ENCODE results near the gene SMPD3. TPM values are rescaled to one million over a fixed set of nuclear protein-coding genes. Genes with fewer than 3 reads are reported as not detected.

The SMPD3 gene
- total and polyA plus RNA-seq, 9 of the 15 experiments (the other 6 are each of a cell fraction or from before 2014, with no cell fraction given), result 0.03 to 1.2 (median 0.18) TPM

- Histone ChIP-seq H3K79me2 (ENCODE audit: control insufficient read depth, insufficient read depth, low read length) (no peaks in the 10 kb centered on the region), H3K9me3 (replicated peaks; ENCODE audit: control insufficient read depth, insufficient read depth, low read depth, low read length) (no peaks in the 10 kb centered on the region), H4K20me1 (replicated peaks; ENCODE audit: control insufficient read depth, insufficient read depth, low read length) (peaks cover 11% of the 10 kb centered on the region), H3K9me1 (ENCODE audit: control insufficient read depth, insufficient read depth, low read length) (no peaks in the 10 kb centered on the region), H3K27me3 (ENCODE audit: control insufficient read depth in 2 of 2, insufficient read depth in 2 of 2, low read length in 2 of 2) (peaks cover 0 to 16% of the 10 kb centered on the region in 2 experiments; a peak in 3 of 5 replicates), H3K9ac (ENCODE audit: insufficient read depth in 1 of 2, low read depth in 2 of 2, low read length in 2 of 2) (no peak overlapping the region), H3K36me3 (ENCODE audit: control insufficient read depth, insufficient read depth, low read length) (peaks cover 18% of the 10 kb centered on the region; the same call in 2 of the 3 replicates), H3K27ac (ENCODE audit: extremely low read depth, low read depth, low read length) (no peak overlapping the region), H3K4me2 (ENCODE audit: insufficient read depth, low read length) (no peak overlapping the region), H2AFZ (ENCODE audit: low read depth, low read length) (no peak overlapping the region), H3K4me1 (replicated peaks in 1 of 2; ENCODE audit: control insufficient read depth in 2 of 2, insufficient read depth in 2 of 2, low read length in 2 of 2) (peaks cover 9 to 51% of the 10 kb centered on the region in 2 experiments; a peak in 3 of 5 replicates), H3K4me3 (no peak overlapping the region)
- ChIA-PET CTCF (ENCODE audit: low intra/inter-chr PET ratio) (no interaction called here), POLR2A (interaction anchor here (0.6 to 1.3 kb wide), 3 partner anchors 13 to 1275 kb away, joined by 3 to 5 read pairs (median 4); no protein-coding TSS in a partner anchor)
- no peak for FAIRE-seq
- WGBS (ENCODE audit: insufficient coverage, low coverage, missing lambda C conversion rate), result 45% methylated on average over 8 of the region's 16 CpGs
- intact Hi-C loops (cut with micrococcal nuclease), result no loop called here
- DNase-seq (ENCODE audit: extremely low read depth in 1 of 4, low spot score in 3 of 4), result no peak
- ATAC-seq, result no peak
- TF ChIP-seq ZNF655 (CRISPR knock-in tag; IDR thresholded peaks at IDR 0.05) (no peak), POLR2G (IDR thresholded peaks at IDR 0.05; ENCODE audit: low read depth, low read length) (peak; percentile 68)
- in situ Hi-C loops (cut with MboI), result no loop called here
- BruUV-seq (replicated peaks), result no TSS peak
Observed at GRCh38 chr16:68361485-68361884, 86.8 kb downstream of the SMPD3 start.

- intact Hi-C loops (cut with micrococcal nuclease), result no loop called here
- no peaks in the 10 kb centered on the region for H3K79me2 ChIP-seq (ENCODE audit: control insufficient read depth, insufficient read depth, low read length)
- H3K4me2 ChIP-seq (ENCODE audit: insufficient read depth, low read length), result no peak overlapping the region
- no peaks in the 10 kb centered on the region for H3K9me3 ChIP-seq (replicated peaks; ENCODE audit: control insufficient read depth, insufficient read depth, low read depth, low read length)
- ATAC-seq (no peak), DNase-seq (ENCODE audit: extremely low read depth in 1 of 4, low spot score in 3 of 4) (no peak), FAIRE-seq (no peak)
- H4K20me1 ChIP-seq (replicated peaks; ENCODE audit: control insufficient read depth, insufficient read depth, low read length), result peaks cover 11% of the 10 kb centered on the region
- peaks cover 23% of the 10 kb centered on the region; the same call in 2 of the 3 replicates for H3K36me3 ChIP-seq (ENCODE audit: control insufficient read depth, insufficient read depth, low read length)
- in situ Hi-C loops (cut with MboI), result no loop called here
- CTCF ChIA-PET (ENCODE audit: low intra/inter-chr PET ratio), result no interaction called here
- peaks cover 9 to 49% of the 10 kb centered on the region in 2 experiments; a peak in 3 of 5 replicates for H3K4me1 ChIP-seq (replicated peaks in 1 of 2; ENCODE audit: control insufficient read depth in 2 of 2, insufficient read depth in 2 of 2, low read length in 2 of 2)
- H3K27ac ChIP-seq (ENCODE audit: extremely low read depth, low read depth, low read length), result no peak overlapping the region
- POLR2A ChIA-PET, result interaction anchor here (0.7 to 1.3 kb wide), 4 partner anchors 12 to 73 kb away, joined by 3 to 5 read pairs (median 4); no protein-coding TSS in a partner anchor
- 66% methylated on average over 14 of the region's 14 CpGs for WGBS (ENCODE audit: insufficient coverage, low coverage, missing lambda C conversion rate)
- no peak overlapping the region for H2AFZ ChIP-seq (ENCODE audit: low read depth, low read length)
- BruUV-seq (replicated peaks), result no TSS peak
- H3K27me3 ChIP-seq (ENCODE audit: control insufficient read depth in 2 of 2, insufficient read depth in 2 of 2, low read length in 2 of 2), result peaks cover 0 to 16% of the 10 kb centered on the region in 2 experiments; a peak in 3 of 5 replicates
- TF ChIP-seq ATF1 (CRISPR knock-in tag; IDR thresholded peaks at IDR 0.05) (no peak), ATF1 (tag; IDR thresholded peaks at IDR 0.05) (no peak), NONO (IDR thresholded peaks at IDR 0.05; ENCODE audit: low read depth in 2 of 2, low read length in 1 of 2) (no peak), CTCFL (IDR thresholded peaks at IDR 0.05; ENCODE audit: borderline replicate concordance, insufficient read depth, low read depth, low read length, poor library complexity, severe bottlenecking) (no peak), SIRT6 (IDR thresholded peaks at IDR 0.05; ENCODE audit: low read depth, low read length) (no peak), POLR2G (IDR thresholded peaks at IDR 0.05; ENCODE audit: low read depth, low read length) (peak; percentile 40)
- H3K9ac ChIP-seq (ENCODE audit: insufficient read depth in 1 of 2, low read depth in 2 of 2, low read length in 2 of 2), result no peak overlapping the region
- no peak overlapping the region for H3K4me3 ChIP-seq
- no peaks in the 10 kb centered on the region for H3K9me1 ChIP-seq (ENCODE audit: control insufficient read depth, insufficient read depth, low read length)
Observed at GRCh38 chr16:68360956-68361355, 87.4 kb downstream of the SMPD3 start.
